Adipose tissue (tissue), 3 donors: Measurements from ENCODE around the gene DIP2B. TPM values are rescaled to one million over a fixed set of nuclear protein-coding genes. Genes with fewer than 3 reads are reported as not detected.

Experiments used
- H3K27ac ChIP-seq: one replicate; pipeline ENCODE4 v1.5.1; 2013; ENCODE audit warnings: low read depth, low read length
- WGBS, 3 donors: extraction: QIAGEN DNeasy Blood & Tissue Kit; methylation state at CpG; one replicate each; pipeline ENCODE4 v1.1.7; 2013; 5-methylcytosine and 5-hydroxymethylcytosine counted together
- polyA plus RNA-seq, 3 donors: library from polyadenylated mRNA; stranded (reverse); fragments of 200-250 nt; gene quantifications; one replicate each; pipeline ENCODE4 v1.2.3, GENCODE V29; 2013
- donor health status: healthy with polysubstance abuse.
- donor health status: Bipolar disorder and iron deficiency.
- donor health status: healthy.

DIP2B gene
- polyA plus RNA-seq, 3 donors = 4.4 to 5.7 (median 5.6) TPM

DNA sequence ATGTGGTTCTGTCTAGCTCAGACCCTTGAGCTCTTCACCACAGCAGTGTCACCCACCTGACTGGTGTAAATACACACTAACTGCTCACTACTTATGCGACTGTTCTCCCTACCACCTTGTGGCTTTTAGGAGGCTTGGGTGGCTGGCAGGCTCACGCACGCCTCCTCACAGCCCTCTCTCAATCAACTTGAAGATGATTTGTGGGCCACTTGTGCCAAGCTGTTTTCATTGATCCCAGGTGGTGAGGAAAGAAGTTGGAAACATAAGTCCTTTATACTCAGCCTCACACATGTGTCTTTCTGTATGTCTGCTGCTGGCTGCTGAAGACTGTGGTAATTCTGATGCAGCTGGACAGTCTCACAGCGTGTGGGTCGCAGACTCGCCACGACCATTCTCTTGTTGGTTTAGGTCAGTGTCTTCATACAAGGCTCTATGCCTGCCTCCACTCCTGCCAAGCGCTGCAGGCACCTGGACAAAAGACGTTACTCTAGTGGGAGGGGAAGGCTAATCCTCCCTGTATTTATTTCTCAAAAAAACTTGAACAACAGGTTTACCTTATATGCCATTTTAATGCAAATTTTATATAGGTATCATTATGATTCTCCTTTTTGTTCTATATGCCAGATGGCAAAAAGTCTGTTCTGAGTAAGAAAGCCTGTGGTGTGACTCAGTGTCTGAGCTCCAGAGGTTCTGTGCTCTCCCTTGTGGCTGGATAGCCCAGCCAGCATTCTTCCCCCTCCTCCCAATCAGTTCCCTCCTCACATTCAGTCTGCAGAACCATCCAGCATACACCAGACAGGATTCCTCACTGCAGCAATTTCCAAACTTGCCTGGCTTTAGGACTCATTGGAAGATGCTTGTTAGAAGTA lies 115.6 kb downstream of the DIP2B start:
- 68 to 81% (median 78%) methylated on average over 9 of the region's 9 CpGs for WGBS, 3 donors
- no peak overlapping the region for H3K27ac ChIP-seq

DNA sequence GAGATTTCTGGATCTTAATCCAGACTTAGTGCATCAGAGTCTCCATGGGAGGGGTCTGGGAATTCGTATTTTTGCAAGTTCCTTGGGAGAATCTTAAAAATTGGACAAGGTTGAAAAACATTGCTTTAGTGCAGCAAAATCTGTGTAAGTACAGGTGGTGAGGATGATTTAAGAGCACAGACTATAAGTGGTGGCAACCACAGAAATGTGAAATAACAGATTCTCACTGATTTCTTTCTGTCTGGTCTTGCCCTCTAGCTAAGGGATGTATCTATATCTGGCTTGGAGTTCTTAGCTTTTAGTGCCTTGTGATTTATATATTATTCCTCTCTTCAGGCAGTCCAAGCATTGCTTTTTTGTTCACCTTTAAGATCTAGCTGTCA lies 116.2 kb downstream of the DIP2B start:
- no peak overlapping the region for H3K27ac ChIP-seq
- 59 to 86% (median 64%) methylated on average over 1 of the region's 1 CpG for WGBS, 3 donors

GRCh38 chr12:50621399-50622300 lies 116.9 kb downstream of the DIP2B start:
- 52 to 60% (median 53%) methylated on average over 8 of the region's 8 CpGs for WGBS, 3 donors
- H3K27ac ChIP-seq = no peak overlapping the region

DNA sequence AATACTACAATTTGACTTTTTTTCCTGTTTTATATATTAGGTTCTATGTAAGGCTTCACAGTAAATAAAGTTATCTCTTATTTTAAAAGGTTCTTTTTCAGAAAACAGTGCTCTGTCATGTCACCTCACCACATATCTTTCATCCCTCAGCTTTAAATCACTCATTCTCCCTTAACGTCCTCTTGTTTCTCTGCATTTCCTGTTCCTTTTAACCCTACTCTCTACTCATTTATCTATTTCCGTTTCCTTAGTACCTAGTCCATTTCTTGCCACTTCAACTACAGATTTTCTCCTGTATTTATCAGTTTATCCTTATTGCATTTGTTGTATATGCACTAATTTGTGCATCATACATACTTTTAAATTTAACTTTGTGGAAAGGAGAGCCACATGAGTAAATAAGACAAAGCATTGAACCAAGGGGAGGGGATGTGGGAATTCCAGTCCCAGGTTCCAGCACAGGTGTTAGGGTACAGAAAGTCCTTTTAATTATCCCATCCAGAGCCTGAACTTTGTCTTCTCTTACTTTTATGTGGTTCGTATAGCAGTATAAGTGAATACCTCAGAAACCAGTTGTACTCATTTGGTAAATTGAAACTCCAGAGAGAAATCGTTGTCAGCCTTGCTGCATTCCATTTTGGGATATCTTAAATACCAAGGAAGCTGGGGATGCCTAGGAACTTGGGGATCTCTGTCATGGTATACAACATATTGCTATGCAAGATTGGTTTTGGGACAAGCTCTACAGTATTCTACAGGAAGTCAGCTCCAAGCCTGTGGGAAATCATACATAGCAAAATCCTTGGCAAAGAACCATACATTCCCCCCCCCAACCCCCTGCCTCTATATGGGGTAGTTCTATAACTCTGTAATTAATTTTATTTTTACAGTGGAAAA lies 120.5 kb downstream of the DIP2B start:
- H3K27ac ChIP-seq = no peak overlapping the region
- 53 to 67% (median 57%) methylated on average over 4 of the region's 4 CpGs for WGBS, 3 donors

GRCh38 chr12:50626026-50626425 lies 121.2 kb downstream of the DIP2B start:
- 61 to 88% (median 70%) methylated on average over 5 of the region's 5 CpGs for WGBS, 3 donors
- H3K27ac ChIP-seq = no peak overlapping the region

DNA sequence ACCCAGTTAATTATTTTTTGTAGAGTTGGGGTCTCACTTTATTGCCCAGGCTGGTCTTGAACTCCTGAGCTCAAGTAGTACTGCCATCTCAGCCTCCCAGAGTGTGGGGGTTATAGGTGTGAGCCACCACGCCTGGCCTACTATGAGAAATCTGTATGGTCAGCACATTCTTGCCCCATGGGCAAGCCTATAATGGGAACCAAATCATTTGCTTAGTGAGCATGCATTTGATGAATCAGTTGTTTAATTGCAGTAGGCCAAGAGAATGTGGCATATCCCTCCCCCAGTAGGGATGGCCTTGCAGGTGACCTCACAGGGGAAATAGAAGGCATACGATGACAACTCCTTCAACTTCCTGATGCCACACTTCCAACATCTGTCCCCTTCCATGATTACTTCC lies 122.7 kb downstream of the DIP2B start:
- WGBS, 3 donors = 79 to 91% (median 83%) methylated on average over 2 of the region's 2 CpGs

DNA sequence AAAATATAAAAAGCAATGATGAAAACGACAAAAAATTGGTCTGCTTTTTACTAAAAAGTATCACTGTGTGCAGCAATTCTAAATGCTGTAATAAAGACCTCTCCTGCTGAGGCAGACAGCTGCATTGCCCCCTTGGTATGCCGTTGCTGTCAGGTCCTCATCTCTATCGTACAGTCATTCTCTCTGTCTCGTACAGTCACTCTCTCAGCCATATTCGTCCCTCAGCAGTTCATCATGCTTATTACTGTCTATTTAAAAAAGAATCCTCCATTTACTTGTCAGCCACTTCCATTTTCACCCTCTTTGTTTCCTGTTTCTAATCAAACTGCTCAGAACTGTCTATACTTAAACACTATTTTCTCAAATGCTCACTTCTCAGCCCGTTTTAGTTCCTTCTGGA lies 123.6 kb downstream of the DIP2B start:
- no peak overlapping the region for H3K27ac ChIP-seq
- WGBS, 3 donors = 92 to 95% (median 93%) methylated on average over 6 of the region's 6 CpGs

More for the DNA sequence above, 122.7 kb downstream of the DIP2B start:
- no peak overlapping the region for H3K27ac ChIP-seq

GRCh38 chr12:50633955-50634354 lies 129.2 kb downstream of the DIP2B start:
- H3K27ac ChIP-seq = no peak overlapping the region
- 66 to 87% (median 69%) methylated on average over 6 of the region's 6 CpGs for WGBS, 3 donors

DNA sequence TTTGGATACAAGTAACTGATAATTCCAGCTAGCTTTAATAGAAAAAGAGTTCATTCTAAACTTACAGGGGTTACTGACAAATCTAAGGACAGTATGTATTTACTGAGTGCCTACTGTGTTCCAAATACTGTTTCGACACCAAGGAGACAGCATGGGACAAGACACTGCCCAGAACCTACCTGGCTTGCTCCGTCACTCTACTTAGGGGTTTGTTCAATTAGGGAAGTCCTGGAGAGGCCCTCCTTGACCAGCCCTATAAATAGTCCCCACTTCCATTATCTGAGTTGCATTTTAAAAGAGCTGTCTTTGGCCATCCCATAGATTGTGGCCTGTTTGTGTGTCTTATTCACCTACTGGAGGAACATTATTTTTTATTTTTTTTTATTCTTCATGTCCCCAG lies 129.6 kb downstream of the DIP2B start:
- no peak overlapping the region for H3K27ac ChIP-seq
- 84 to 94% (median 85%) methylated on average over 2 of the region's 2 CpGs for WGBS, 3 donors

DNA sequence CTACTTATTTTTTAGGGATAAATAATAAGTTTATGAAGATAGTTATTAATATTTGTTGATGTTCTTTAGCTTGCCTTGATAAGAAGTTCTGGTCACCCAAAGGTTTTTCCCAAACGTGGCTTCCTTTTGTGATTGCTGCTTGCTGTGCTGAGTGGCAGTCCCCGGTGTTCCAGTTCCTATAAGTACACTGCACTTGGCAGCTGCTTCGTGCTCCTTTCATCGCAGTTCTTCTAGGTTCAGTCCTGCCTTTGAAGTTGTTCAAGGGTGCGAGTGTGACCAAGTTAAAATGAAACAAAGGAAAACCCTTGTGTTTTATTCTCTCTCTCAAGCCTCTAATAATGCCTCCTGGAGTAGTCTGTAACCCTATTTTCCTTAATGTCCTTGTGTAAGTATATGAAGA lies 130.6 kb downstream of the DIP2B start:
- H3K27ac ChIP-seq = no peak overlapping the region
- 34 to 71% (median 70%) methylated on average over 5 of the region's 5 CpGs for WGBS, 3 donors

GRCh38 chr12:50635857-50636256 lies 131.1 kb downstream of the DIP2B start:
- no peak overlapping the region for H3K27ac ChIP-seq
- WGBS, 3 donors = 85 to 93% (median 91%) methylated on average over 4 of the region's 4 CpGs

GRCh38 chr12:50636505-50636904 lies 131.7 kb downstream of the DIP2B start:
- H3K27ac ChIP-seq = no peak overlapping the region
- WGBS, 3 donors = 75 to 86% (median 83%) methylated on average over 3 of the region's 3 CpGs

- WGBS, 3 donors = 29 to 32% (median 31%) methylated on average over 4 of the region's 4 CpGs
- H3K27ac ChIP-seq = no peak overlapping the region
These were observed 133.2 kb downstream of the DIP2B start for GRCh38 chr12:50637870-50638481.

DNA sequence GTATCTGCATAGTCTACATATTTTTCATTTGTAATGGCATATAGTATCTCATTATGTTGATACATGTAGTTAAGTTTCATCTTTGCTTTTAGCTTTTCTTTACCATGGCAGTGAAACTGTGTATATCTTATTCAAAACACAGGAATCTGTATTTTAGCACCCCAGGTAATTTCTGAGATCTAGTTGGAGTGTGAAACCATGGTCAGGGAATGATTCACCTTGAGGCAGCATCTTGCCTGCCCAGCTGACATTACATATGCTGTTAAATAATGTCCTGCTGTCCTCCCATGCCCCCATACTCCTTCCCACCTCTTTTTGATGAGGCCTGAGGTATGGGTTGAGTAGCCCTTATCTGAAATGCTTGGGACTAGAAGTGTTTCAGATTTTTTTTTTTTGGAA lies 133.7 kb downstream of the DIP2B start:
- no peak overlapping the region for H3K27ac ChIP-seq

- 80 to 94% (median 84%) methylated on average over 4 of the region's 4 CpGs for WGBS, 3 donors
- H3K27ac ChIP-seq = no peak overlapping the region
These were observed 134.9 kb downstream of the DIP2B start for GRCh38 chr12:50639721-50640120.

DNA sequence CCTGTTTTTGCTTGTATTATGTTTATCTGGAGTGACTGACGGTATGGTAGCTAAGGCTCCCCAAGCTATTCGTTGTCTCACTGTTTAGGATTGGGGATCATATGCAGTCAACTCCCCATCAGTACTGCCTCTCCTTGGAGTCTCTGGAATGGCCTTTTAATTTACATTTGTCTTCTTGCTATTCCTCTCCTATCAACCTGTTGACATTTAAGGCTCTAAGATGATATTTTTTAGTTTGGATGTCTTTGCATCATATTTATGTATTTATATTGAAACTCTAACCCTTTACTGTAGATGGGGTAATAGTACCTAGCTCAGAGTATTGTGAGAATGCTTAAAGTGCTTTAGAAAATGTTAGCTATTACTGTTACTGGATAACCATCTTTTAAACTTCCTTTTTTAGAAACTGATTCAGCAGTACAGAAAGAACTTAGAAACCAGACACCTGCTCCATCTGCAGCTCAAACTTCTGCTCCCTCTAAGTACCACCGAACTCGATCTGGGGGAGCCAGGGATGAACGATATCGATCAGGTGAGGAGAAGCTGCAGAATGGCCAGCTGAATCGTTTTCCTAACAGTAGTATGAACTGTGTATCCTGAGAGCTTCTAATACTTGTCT lies 135.6 kb downstream of the DIP2B start:
- WGBS, 3 donors = 66 to 86% (median 78%) methylated on average over 7 of the region's 7 CpGs
- no peak overlapping the region for H3K27ac ChIP-seq

GRCh38 chr12:50641566-50641965 lies 136.8 kb downstream of the DIP2B start:
- 44 to 63% (median 51%) methylated on average over 5 of the region's 5 CpGs for WGBS, 3 donors
- no peak overlapping the region for H3K27ac ChIP-seq

DNA sequence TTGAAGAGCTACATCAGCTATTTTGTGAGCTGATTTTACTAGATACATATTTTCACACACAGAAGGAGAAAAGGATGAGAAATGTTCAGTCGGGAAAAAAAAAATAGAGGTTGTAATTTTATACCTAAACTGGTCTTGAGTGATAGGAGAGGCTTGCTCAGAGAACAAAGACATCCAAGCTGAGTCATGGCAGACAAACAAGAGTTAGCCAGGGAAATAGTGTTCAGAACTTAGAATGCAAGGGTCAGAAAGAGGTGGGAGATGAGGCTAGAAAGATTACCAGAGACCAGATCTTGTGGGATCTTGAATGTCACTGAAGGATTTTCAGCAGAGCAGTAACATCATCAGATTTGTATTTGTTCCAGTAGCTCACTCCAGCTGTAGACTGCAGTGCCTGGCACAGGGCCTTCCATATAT lies 137.3 kb downstream of the DIP2B start:
- H3K27ac ChIP-seq = no peak overlapping the region
- WGBS, 3 donors = 37 to 49% (median 44%) methylated on average over 1 of the region's 1 CpG
